ENCODE data around the gene MYL12B.

GRCh38 chr18:3221496-3221895 is 40.4 kb upstream of the MYL12B start:
- TF ChIP-seq, protein P1, sequence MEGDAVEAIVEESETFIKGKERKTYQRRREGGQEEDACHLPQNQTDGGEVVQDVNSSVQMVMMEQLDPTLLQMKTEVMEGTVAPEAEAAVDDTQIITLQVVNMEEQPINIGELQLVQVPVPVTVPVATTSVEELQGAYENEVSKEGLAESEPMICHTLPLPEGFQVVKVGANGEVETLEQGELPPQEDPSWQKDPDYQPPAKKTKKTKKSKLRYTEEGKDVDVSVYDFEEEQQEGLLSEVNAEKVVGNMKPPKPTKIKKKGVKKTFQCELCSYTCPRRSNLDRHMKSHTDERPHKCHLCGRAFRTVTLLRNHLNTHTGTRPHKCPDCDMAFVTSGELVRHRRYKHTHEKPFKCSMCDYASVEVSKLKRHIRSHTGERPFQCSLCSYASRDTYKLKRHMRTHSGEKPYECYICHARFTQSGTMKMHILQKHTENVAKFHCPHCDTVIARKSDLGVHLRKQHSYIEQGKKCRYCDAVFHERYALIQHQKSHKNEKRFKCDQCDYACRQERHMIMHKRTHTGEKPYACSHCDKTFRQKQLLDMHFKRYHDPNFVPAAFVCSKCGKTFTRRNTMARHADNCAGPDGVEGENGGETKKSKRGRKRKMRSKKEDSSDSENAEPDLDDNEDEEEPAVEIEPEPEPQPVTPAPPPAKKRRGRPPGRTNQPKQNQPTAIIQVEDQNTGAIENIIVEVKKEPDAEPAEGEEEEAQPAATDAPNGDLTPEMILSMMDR (IDR thresholded peaks at IDR 0.05): no peak
- TF ChIP-seq POLR2A (IDR thresholded peaks at IDR 0.05): no peak
